Brain microvascular endothelial cell (primary cell): Measurements from ENCODE around the gene IL1B.

Source experiments
- DNase-seq: peaks from one replicate; pipeline ENCODE4 v3.0.0-alpha.2; 2020
- H3K27ac ChIP-seq: fragments of 250-450 bp; sonication (Bioruptor Pico); 2 replicates; pipeline ENCODE4 v1.5.1; 2020; ENCODE audit warnings: mild to moderate bottlenecking, moderate library complexity
- H3K27me3 ChIP-seq: fragments of 250-450 bp; sonication (Bioruptor Pico); replicated peaks from 2 replicates; pipeline ENCODE4 v1.5.1; 2020; ENCODE audit warnings: mild to moderate bottlenecking
- H3K36me3 ChIP-seq: fragments of 250-450 bp; sonication (Bioruptor Pico); replicated peaks from 2 replicates; pipeline ENCODE4 v1.5.1; 2020; ENCODE audit warnings: mild to moderate bottlenecking
- H3K4me3 ChIP-seq: 2 replicates; pipeline ENCODE4 v1.5.1; 2011; ENCODE audit warnings: low read depth, mild to moderate bottlenecking, control low read depth, low read length, moderate library complexity
- in situ Hi-C: cut with HindIII; loops from 2 replicates; pipeline ENCODE4 v1.10.0; 2017; ENCODE audit warnings: low sequenced_read_pairs, low pct_ligation_motif_present
- TF ChIP-seq, protein P1 (sequence below): IDR thresholded peaks from 2 replicates; pipeline ENCODE4 v1.5.1; 2011; ENCODE audit warnings: low read depth, mild to moderate bottlenecking, moderate library complexity, low read length, control low read depth, inconsistent platforms; ENCODE audit errors: missing control alignments

IL1B gene

DNA sequence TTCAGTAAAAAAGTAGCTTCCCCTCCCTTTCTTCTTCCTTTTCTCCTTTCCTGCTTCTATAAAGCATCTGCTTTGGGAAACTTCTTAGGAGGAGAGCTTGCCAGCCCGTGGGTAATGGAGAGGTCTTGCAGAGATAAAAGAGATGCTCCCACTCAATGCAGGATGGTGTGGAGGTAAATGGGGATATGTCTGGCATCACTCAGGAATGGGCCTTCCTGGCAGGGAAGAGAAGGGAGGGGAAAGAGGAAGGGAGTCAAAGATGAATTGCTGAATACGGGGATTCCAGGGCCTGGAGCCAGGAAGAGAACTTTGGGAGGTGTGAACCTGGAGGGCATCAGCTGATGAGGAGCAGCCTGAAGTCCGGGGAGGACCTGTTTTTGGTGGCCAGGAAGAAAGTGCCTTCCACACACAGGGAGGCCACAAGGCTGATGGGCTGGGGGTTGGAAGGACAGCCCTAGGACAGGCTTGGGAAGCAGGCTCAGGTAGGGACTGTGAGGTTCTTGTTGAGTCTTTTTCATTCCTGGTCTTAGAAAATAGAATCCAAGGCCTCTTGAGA, 25.2 kb downstream of the IL1B start:
- Histone ChIP-seq H3K36me3 (no peaks in the 10 kb centered on the region), H3K4me3 (no peak overlapping the region), H3K27me3 (no peaks in the 10 kb centered on the region), H3K27ac (peak overlapping the region; percentile 100)
- TF ChIP-seq, protein P1, sequence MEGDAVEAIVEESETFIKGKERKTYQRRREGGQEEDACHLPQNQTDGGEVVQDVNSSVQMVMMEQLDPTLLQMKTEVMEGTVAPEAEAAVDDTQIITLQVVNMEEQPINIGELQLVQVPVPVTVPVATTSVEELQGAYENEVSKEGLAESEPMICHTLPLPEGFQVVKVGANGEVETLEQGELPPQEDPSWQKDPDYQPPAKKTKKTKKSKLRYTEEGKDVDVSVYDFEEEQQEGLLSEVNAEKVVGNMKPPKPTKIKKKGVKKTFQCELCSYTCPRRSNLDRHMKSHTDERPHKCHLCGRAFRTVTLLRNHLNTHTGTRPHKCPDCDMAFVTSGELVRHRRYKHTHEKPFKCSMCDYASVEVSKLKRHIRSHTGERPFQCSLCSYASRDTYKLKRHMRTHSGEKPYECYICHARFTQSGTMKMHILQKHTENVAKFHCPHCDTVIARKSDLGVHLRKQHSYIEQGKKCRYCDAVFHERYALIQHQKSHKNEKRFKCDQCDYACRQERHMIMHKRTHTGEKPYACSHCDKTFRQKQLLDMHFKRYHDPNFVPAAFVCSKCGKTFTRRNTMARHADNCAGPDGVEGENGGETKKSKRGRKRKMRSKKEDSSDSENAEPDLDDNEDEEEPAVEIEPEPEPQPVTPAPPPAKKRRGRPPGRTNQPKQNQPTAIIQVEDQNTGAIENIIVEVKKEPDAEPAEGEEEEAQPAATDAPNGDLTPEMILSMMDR: no peak
- in situ Hi-C loops: no loop called here
- no peak for DNase-seq

DNA sequence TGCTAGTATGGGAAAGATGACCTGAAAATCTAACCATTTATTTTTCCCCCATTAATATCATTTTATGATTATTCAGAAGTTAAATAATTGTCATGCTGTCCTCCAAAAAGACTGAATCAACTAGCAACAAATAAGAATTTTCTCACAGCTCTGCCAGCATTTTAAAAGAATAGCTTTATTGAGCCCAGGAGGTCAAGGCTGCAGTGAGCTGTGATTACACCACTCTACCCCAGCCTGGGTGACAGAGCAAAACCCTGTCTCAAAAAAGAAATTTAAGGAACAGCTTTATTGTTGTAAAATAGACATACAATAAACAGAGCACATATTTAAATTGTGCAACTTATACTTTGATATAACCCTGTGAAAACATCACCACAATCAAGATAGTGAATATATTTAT, 27.5 kb downstream of the IL1B start:
- TF ChIP-seq, protein P1: no peak
- Histone ChIP-seq H3K27ac (no peak overlapping the region), H3K4me3 (no peak overlapping the region), H3K27me3 (no peaks in the 10 kb centered on the region), H3K36me3 (no peaks in the 10 kb centered on the region)
- DNase-seq: no peak
- in situ Hi-C loops: no loop called here

DNA sequence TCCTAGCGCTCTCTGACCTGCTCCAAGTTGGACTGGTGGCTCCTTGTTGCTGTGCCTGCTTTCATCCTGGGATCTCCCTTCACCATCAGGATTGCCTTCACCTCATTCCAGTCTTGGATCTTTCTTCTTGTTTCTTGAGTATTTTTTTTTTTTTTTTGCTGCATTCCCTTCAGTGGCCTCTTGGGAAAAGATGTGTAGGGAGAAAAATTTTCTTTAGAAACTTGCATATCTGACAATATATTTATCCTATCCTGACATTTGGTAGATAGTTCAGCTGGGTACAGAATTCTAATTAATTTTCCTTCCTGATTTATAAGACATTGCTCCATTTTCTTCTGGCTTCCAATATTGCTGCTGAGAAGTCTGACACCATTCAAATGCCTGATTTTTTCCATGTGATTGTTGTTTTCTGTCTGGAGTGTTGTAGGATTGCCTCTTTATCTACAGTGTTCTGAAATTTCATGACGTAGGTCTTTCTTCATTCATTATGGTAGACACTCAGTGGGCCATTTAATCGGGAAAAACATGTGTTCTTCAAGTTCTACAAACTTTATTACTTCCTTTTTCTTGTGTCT, 29.3 kb downstream of the IL1B start:
- DNase-seq: no peak
- Histone ChIP-seq H3K27me3 (no peaks in the 10 kb centered on the region), H3K4me3 (no peak overlapping the region), H3K27ac (no peak overlapping the region), H3K36me3 (no peaks in the 10 kb centered on the region)
- TF ChIP-seq, protein P1: peak; percentile 4
- in situ Hi-C loops: no loop called here

DNA sequence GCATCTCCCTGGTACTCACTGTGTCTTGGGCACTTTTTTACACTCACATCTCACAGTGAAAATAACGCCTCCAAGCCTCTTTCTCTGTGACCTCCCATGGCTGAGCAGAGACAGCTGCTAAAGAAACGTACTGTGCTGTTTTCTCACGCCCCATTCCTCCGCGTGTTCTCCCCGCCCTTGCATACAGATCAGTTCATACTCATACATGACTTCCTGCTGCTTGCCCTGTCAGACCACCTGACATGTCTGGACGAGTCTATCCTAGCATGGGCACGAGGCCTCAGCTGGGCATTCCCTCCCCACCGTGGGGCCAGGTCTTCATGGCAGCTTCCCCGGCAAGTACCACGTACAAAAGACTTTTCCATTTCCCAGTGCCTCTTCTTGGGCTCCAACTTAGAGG, 31.0 kb downstream of the IL1B start:
- Histone ChIP-seq H3K4me3 (no peak overlapping the region), H3K27me3 (no peaks in the 10 kb centered on the region), H3K36me3 (no peaks in the 10 kb centered on the region), H3K27ac (peak overlapping the region; percentile 85)
- DNase-seq: no peak
- TF ChIP-seq, protein P1: no peak
- in situ Hi-C loops: no loop called here

DNA sequence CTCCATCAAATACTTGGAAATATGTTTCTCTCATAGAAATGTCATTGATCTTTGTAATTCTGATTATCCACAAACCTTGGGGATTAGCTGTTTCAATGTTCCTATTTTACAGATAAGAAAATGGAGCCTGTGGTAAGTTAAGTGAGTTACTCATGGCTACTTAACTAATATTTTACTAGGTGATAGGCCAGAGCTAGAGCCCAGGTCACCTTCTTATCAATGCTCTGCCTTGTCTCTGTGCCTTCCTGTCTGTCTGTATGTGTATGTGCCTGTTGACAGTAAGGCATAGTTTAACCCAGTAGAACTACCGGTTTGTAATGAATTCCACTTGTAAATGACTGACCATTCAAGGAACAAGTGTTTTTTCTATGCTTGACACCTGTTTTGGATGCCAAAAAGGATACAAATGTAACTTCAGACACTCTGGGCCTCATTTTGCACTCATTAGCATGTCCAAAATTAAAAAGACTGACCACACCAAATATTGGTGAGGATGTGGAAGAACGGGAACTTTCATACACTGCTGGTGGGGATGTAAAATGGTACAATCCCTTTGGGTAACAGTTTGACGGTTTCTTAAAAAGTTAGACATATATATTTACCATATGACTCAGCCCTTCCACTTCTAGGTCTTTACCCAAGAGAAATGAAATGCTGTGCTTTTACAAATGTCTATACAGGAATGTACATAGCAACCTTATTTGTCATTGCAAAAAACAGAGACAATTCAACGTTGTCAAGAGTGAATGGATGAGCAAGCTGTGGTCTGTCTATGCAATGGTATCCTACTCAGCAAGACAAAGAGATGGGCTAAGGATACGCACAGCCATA, 32.7 kb downstream of the IL1B start:
- H3K36me3 ChIP-seq: no peaks in the 10 kb centered on the region
- peak; percentile 90 for DNase-seq
- TF ChIP-seq, protein P1: no peak
- no peak overlapping the region for H3K4me3 ChIP-seq
- no peaks in the 10 kb centered on the region for H3K27me3 ChIP-seq
- peak overlapping the region; percentile 85 for H3K27ac ChIP-seq
- in situ Hi-C loops: no loop called here
